ENCODE data around the gene LPO.

- no peak; the same call in 1 of the 2 replicates for TF ChIP-seq CTCF (IDR thresholded peaks at IDR 0.05; ENCODE audit: low read depth, low read length)
- TF ChIP-seq EZH2phosphoT487 (IDR thresholded peaks at IDR 0.05; ENCODE audit: low read depth), result no peak
Measured at GRCh38 chr17:58254803-58255202, 16.4 kb downstream of the LPO start.
